GM12892 (cell line): ENCODE data around the gene MGAT5.

Source experiments
- POLR2A ChIP-seq: IDR thresholded peaks from 2 replicates; pipeline ENCODE4 v1.6.1; 2011; ENCODE audit warnings: low read depth, low read length, control low read depth
- POLR2AphosphoS5 ChIP-seq: IDR thresholded peaks from 2 replicates; pipeline ENCODE4 v1.6.1; 2011; ENCODE audit warnings: low read depth, low read length, control low read depth
- TAF1 ChIP-seq: IDR thresholded peaks from 2 replicates; pipeline ENCODE4 v1.6.1; 2011; ENCODE audit warnings: low read depth, mild to moderate bottlenecking, control low read depth, low read length, borderline replicate concordance

- TF ChIP-seq POLR2AphosphoS5 (no peak), TAF1 (no peak), POLR2A (no peak)
These were observed 20.1 kb upstream of the MGAT5 start for GRCh38 chr2:134233728-134234136.
